Stimulated activated CD4-positive, alpha-beta T cell treated with anti-CD3 and anti-CD28 coated beads, Interleukin-1b, Interleukin-23, amount 100 ng/mL, for 48 hours (primary cell): ENCODE measurements around the gene THBS1.

Experiments
- DNase-seq: peaks from one replicate; pipeline ENCODE4 v3.0.0-alpha.2; 2020

Gene THBS1

GRCh38 chr15:39641191-39641889, 60.5 kb downstream of the THBS1 start:
- DNase-seq: no peak

DNA sequence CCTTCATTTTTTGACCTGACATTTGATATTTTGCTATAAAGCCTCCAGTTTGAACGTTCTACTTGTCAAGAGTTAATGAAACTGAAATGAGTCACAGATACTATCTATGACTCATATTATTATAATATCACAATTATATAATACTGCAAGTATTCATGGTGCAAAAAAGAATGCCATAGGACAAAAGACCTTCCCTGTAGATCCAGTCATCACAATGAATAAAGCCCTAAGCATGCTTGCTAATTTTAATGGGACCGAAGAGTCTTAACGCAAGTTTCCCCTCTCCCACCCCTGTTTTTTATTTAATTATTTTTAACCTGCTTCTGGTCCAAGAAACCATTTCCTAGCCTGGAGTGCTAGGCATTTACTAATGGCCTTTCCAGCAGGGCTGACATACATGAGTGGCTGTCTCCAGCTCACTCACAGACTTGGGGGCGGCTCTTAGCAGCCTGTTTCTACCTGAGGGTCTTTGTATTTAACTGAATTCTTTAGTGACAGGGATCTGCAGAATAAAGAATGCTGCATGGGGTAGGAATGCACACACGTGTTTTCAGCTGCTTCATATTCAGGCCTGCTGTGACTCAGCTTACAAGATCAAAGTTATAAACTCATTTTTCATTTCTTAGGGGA, 61.2 kb downstream of the THBS1 start:
- DNase-seq: no peak

DNA sequence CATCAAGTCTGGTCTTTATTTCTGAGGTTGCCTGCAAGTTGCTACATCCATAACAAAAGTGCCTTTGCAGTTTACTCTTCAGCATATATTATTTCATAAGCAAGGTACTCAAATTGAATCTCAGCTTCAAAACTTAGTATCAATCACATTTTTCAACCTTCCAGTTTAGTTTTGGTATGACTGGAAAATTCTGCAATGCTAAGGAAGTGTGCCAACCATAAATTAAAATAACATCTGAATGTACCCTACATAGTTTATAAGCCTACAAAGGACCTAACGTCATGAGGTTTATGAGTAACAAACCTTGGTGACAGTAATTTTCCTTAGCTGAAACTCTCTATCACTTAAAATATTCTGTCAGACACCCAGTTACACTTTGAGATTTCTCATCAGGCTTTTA, 62.8 kb downstream of the THBS1 start:
- DNase-seq: no peak

DNA sequence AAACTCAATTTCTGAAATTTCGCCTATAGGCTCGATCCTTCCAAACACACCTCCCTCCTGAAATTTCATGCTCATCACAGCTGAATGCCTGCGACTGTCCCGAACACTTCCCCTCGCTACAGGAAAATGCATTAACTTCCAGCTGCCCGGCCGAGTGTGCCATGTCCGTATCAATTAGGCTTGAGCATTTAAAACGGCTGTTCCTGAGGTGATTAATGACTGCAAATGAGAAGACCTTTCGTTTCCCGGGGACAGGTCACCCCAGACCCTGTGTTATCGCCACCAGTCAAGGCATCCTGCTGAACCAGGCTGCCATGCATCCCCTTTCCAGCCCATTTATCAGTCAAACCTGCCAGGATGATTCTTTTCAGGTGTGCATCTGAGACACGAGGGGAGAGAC, 63.3 kb downstream of the THBS1 start:
- DNase-seq: no peak

DNA sequence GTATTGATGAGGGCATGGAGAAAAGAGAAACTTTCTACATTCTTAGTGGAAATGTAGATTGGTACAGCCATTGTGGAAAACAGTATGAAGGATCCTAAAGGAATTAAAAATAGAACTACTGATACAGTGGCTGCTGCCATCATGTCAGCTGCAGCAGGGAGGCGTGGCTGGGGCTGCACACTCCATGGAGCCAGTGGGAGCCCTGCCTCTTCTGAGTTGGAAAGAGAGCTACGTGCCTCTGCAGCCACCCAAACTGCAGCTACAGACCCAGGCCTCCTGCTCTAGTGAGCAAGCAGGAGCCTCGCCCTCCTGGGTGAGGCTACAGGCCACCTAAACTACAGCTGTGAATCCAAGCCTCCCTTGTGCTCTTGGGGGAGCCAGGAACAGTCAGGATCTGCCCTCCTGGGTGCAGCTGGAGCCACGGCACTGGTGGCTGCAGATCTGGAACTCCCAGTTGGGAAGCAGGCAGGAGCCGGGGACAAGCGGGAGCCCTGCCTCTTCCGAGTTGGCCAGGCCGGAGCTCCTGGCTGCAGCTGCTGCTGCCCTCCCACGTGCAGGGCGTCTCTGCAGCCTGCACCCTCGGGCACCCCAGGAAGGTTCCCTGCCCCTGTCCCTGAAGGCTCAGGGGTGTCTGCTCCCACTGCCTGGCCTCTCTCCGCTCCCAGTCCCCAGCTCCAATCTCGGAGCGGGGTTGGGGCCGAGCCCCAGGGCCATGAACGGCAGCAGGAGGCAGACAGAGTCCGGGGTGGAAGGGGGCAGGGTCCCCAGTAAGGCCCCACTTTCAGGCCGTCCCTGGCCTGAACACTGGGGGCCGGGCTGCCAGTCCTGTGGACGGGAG, 64.5 kb downstream of the THBS1 start:
- no peak for DNase-seq

DNA sequence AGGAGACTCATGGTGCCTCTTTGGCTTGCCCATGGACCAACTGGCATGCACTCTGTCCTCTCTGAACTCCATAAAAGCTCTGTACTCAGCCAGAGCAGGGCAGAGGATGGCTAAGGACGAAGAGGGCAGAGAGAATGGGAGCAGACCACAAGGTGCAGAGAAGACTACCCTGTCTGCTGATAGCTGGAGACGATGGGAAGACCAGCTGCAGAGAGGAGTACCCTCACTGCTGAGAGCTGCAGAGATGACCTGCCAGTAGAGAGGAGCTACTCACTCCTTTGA, 65.0 kb downstream of the THBS1 start:
- DNase-seq: no peak

DNA sequence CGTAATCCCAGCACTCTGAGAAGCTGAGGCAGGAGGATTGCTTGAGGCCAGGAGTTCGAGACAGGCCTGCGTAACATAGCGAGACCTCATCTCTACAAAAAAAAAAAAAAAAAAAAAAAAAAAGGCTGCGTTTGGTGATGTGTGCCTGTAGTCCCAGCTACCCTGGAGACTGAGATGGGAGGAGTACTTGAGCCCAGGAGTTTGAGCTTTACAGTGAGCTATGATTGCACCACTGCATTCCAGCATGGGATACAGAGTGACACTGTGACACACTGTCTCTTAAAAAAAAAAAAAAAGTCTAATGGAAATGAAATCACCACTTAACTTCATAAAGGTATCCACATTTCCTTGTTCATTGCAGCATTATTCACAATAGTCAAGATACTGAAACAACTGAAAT, 65.5 kb downstream of the THBS1 start:
- DNase-seq: no peak
